ENCODE results near the gene RFT1. TPM values are rescaled to one million over a fixed set of nuclear protein-coding genes. Genes with fewer than 3 reads are reported as not detected.

Gene RFT1
- total RNA-seq, 1 donor from 2014 or later = 19.2 TPM

GRCh38 chr3:53122933-53123305 is 7.3 kb downstream of the RFT1 start:
- TF ChIP-seq EZH2 (IDR thresholded peaks at IDR 0.05; ENCODE audit: insufficient read depth, low read length) (no peak), CTCF (IDR thresholded peaks at IDR 0.05; ENCODE audit: insufficient read depth, low read depth, low read length) (no peak)
- Histone ChIP-seq H3K4me1 (ENCODE audit: insufficient read depth, low read length) (no peaks in the 10 kb centered on the region), H3K36me3 (ENCODE audit: insufficient read depth, low read length) (peaks cover 45% of the 10 kb centered on the region), H3K4me3 (ENCODE audit: insufficient read depth, low read depth, low read length) (no peak overlapping the region), H2AFZ (ENCODE audit: low read depth, low read length) (no peak overlapping the region), H3K9me3 (ENCODE audit: insufficient read depth, low read depth, low read length) (no peaks in the 10 kb centered on the region), H3K79me2 (ENCODE audit: insufficient read depth, low read length) (no peaks in the 10 kb centered on the region), H3K4me2 (ENCODE audit: low read length) (no peak overlapping the region), H3K9ac (ENCODE audit: low read length) (no peak overlapping the region), H4K20me1 (ENCODE audit: insufficient read depth, low read length) (peaks cover 4% of the 10 kb centered on the region), H3K27ac (ENCODE audit: low read depth, low read length) (no peak overlapping the region), H3K27me3 (ENCODE audit: insufficient read depth, low read length) (no peaks in the 10 kb centered on the region)
- FAIRE-seq (no peak), DNase-seq (ENCODE audit: low read depth) (no peak)
- Mint-ChIP-seq H3K9me3 (ENCODE audit: unreplicated experiment) (no peaks in the 10 kb centered on the region), H3K36me3 (ENCODE audit: low read depth, unreplicated experiment) (peaks cover 13% of the 10 kb centered on the region), H3K27me3 (ENCODE audit: low read depth, unreplicated experiment) (no peaks in the 10 kb centered on the region), H3K27ac (ENCODE audit: unreplicated experiment) (no peak overlapping the region), H3K4me1 (ENCODE audit: low read depth, unreplicated experiment) (no peaks in the 10 kb centered on the region), H3K4me3 (ENCODE audit: unreplicated experiment) (no peak overlapping the region)

- Histone ChIP-seq H3K4me1 (ENCODE audit: insufficient read depth, low read length) (no peaks in the 10 kb centered on the region), H2AFZ (ENCODE audit: low read depth, low read length) (no peak overlapping the region), H4K20me1 (ENCODE audit: insufficient read depth, low read length) (peaks cover 4% of the 10 kb centered on the region), H3K9me3 (ENCODE audit: insufficient read depth, low read depth, low read length) (no peaks in the 10 kb centered on the region), H3K4me3 (ENCODE audit: insufficient read depth, low read depth, low read length) (no peak overlapping the region), H3K36me3 (ENCODE audit: insufficient read depth, low read length) (peaks cover 46% of the 10 kb centered on the region), H3K27ac (ENCODE audit: low read depth, low read length) (no peak overlapping the region), H3K4me2 (ENCODE audit: low read length) (no peak overlapping the region), H3K9ac (ENCODE audit: low read length) (no peak overlapping the region), H3K79me2 (ENCODE audit: insufficient read depth, low read length) (no peaks in the 10 kb centered on the region), H3K27me3 (ENCODE audit: insufficient read depth, low read length) (no peaks in the 10 kb centered on the region)
- FAIRE-seq (no peak), DNase-seq (ENCODE audit: low read depth) (no peak)
- H3K9me3 Mint-ChIP-seq (ENCODE audit: unreplicated experiment) = no peaks in the 10 kb centered on the region
- H3K27me3 Mint-ChIP-seq (ENCODE audit: low read depth, unreplicated experiment) = no peaks in the 10 kb centered on the region
- H3K4me3 Mint-ChIP-seq (ENCODE audit: unreplicated experiment) = no peak overlapping the region
- H3K27ac Mint-ChIP-seq (ENCODE audit: unreplicated experiment) = no peak overlapping the region
- peaks cover 14% of the 10 kb centered on the region for H3K36me3 Mint-ChIP-seq (ENCODE audit: low read depth, unreplicated experiment)
- no peaks in the 10 kb centered on the region for H3K4me1 Mint-ChIP-seq (ENCODE audit: low read depth, unreplicated experiment)
- TF ChIP-seq CTCF (IDR thresholded peaks at IDR 0.05; ENCODE audit: insufficient read depth, low read depth, low read length) = no peak
- no peak for TF ChIP-seq EZH2 (IDR thresholded peaks at IDR 0.05; ENCODE audit: insufficient read depth, low read length)
These were observed 7.8 kb downstream of the RFT1 start for GRCh38 chr3:53122255-53122932.

DNA sequence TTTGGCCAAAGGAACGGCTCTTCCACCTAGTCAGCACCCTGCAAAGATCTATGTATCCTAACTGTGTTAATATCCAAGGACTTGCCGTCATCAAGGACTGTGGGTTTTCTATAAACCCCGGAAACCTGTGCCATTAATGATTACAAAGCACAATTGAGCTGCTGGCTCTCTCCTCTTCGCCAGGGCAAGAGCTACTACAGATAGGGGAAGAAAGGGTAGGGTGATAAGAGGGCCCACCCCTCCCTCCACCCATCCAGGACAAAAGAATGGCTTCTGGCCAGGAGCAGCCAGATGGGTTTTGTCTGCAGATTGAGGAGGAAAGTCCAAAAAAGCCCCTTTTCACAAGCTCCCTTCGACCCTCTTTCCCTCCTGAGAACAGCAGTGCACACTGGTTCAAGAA is 9.9 kb downstream of the RFT1 start:
- Mint-ChIP-seq H3K4me1 (ENCODE audit: low read depth, unreplicated experiment) (no peaks in the 10 kb centered on the region), H3K36me3 (ENCODE audit: low read depth, unreplicated experiment) (peaks cover 14% of the 10 kb centered on the region), H3K4me3 (ENCODE audit: unreplicated experiment) (no peak overlapping the region), H3K27ac (ENCODE audit: unreplicated experiment) (no peak overlapping the region), H3K27me3 (ENCODE audit: low read depth, unreplicated experiment) (no peaks in the 10 kb centered on the region), H3K9me3 (ENCODE audit: unreplicated experiment) (no peaks in the 10 kb centered on the region)
- H2AFZ ChIP-seq (ENCODE audit: low read depth, low read length) = no peak overlapping the region
- H3K4me2 ChIP-seq (ENCODE audit: low read length) = no peak overlapping the region
- TF ChIP-seq CTCF (IDR thresholded peaks at IDR 0.05; ENCODE audit: insufficient read depth, low read depth, low read length) = no peak
- no peak for TF ChIP-seq EZH2 (IDR thresholded peaks at IDR 0.05; ENCODE audit: insufficient read depth, low read length)
- no peak overlapping the region for H3K9ac ChIP-seq (ENCODE audit: low read length)
- no peak overlapping the region for H3K27ac ChIP-seq (ENCODE audit: low read depth, low read length)
- no peaks in the 10 kb centered on the region for H3K4me1 ChIP-seq (ENCODE audit: insufficient read depth, low read length)
- no peaks in the 10 kb centered on the region for H3K79me2 ChIP-seq (ENCODE audit: insufficient read depth, low read length)
- H3K9me3 ChIP-seq (ENCODE audit: insufficient read depth, low read depth, low read length) = no peaks in the 10 kb centered on the region
- peaks cover 47% of the 10 kb centered on the region for H3K36me3 ChIP-seq (ENCODE audit: insufficient read depth, low read length)
- FAIRE-seq (no peak), DNase-seq (ENCODE audit: low read depth) (no peak)
- peaks cover 6% of the 10 kb centered on the region for H4K20me1 ChIP-seq (ENCODE audit: insufficient read depth, low read length)
- H3K4me3 ChIP-seq (ENCODE audit: insufficient read depth, low read depth, low read length) = no peak overlapping the region
- no peaks in the 10 kb centered on the region for H3K27me3 ChIP-seq (ENCODE audit: insufficient read depth, low read length)
